VCaP (cell line): Measurements from ENCODE around the gene SLC8A3.

ENCODE experiments used
- H3K27ac ChIP-seq: fragments of 450-650 bp; 2 replicates; pipeline ENCODE4 v1.5.1; 2017
- CTCF ChIP-seq: fragments of 450-650 bp; conservative IDR thresholded peaks from 2 replicates; pipeline ENCODE4 v1.5.1; 2017; ENCODE audit warnings: mild to moderate bottlenecking, moderate library complexity

Gene SLC8A3

GRCh38 chr14:70050136-70050535 lies 138.6 kb downstream of the SLC8A3 start:
- no peak overlapping the region for H3K27ac ChIP-seq
- no peak for TF ChIP-seq CTCF

GRCh38 chr14:70049605-70050004 lies 139.1 kb downstream of the SLC8A3 start:
- TF ChIP-seq CTCF = no peak
- no peak overlapping the region; the same call in 1 of the 2 replicates for H3K27ac ChIP-seq

GRCh38 chr14:70048313-70048654 lies 140.5 kb downstream of the SLC8A3 start:
- no peak for TF ChIP-seq CTCF
- H3K27ac ChIP-seq = peak overlapping the region; percentile 51

- no peak for TF ChIP-seq CTCF
- peak overlapping the region; percentile 51 for H3K27ac ChIP-seq
Measured at GRCh38 chr14:70047598-70048312, 141.0 kb downstream of the SLC8A3 start.

GRCh38 chr14:70045844-70046535 lies 142.8 kb downstream of the SLC8A3 start:
- no peak overlapping the region; the same call in 1 of the 2 replicates for H3K27ac ChIP-seq
- peak; percentile 96 for TF ChIP-seq CTCF

GRCh38 chr14:70045310-70045709 lies 143.4 kb downstream of the SLC8A3 start:
- TF ChIP-seq CTCF = no peak
- no peak overlapping the region for H3K27ac ChIP-seq

- no peak overlapping the region for H3K27ac ChIP-seq
- TF ChIP-seq CTCF = no peak
Measured at GRCh38 chr14:70043001-70043400, 145.8 kb downstream of the SLC8A3 start.
